HepG2 (cell line): ENCODE measurements around the gene ZBTB7C. TPM values are rescaled to one million over a fixed set of nuclear protein-coding genes. Genes with fewer than 3 reads are reported as not detected.

Experiments used
- DZIP1 ChIP-seq: sonication (generic); formaldehyde crosslinking; IDR thresholded peaks from 2 replicates; pipeline ENCODE4 v1.5.0; 2020; ENCODE audit warnings: mild to moderate bottlenecking, missing genetic modification reagents
- GPBP1L1 ChIP-seq: sonication (generic); formaldehyde crosslinking; IDR thresholded peaks from 2 replicates; pipeline ENCODE4 v1.5.0; 2020; ENCODE audit warnings: mild to moderate bottlenecking, missing genetic modification reagents
- NFAT5 ChIP-seq: sonication (generic); formaldehyde crosslinking; IDR thresholded peaks from 2 replicates; pipeline ENCODE4 v1.4.0; 2020; ENCODE audit warnings: missing genetic modification reagents
- SMAD1 ChIP-seq: sonication (generic); formaldehyde crosslinking; IDR thresholded peaks from 2 replicates; pipeline ENCODE4 v1.4.0; 2020; ENCODE audit warnings: missing genetic modification reagents, low read depth, mild to moderate bottlenecking, borderline replicate concordance
- ZNF225 ChIP-seq: sonication (generic); formaldehyde crosslinking; IDR thresholded peaks from 2 replicates; pipeline ENCODE4 v1.4.0; 2020; ENCODE audit warnings: mild to moderate bottlenecking, missing genetic modification reagents
- ZNF264 ChIP-seq: sonication (generic); formaldehyde crosslinking; IDR thresholded peaks from 2 replicates; pipeline ENCODE4 v1.4.0; 2020; ENCODE audit warnings: missing genetic modification reagents
- ZNF407 ChIP-seq: sonication (generic); formaldehyde crosslinking; IDR thresholded peaks from one replicate; pipeline ENCODE4 v1.5.1; 2020; ENCODE audit warnings: mild to moderate bottlenecking, missing genetic modification reagents; ENCODE audit errors: not compliant biosample characterization
- ZNF614 ChIP-seq: IDR thresholded peaks from 2 replicates; pipeline ENCODE4 v1.6.1; 2018; ENCODE audit warnings: missing biosample characterization, missing genetic modification reagents, inconsistent platforms, borderline replicate concordance
- polyA plus RNA-seq, 8 experiments: library from polyadenylated mRNA; depleted of rRNA in 3 of 8; stranded (reverse) in 7 of 8; unstranded in 1 of 8; fragments of >200 nt; fragmentation: Illumina TruSeq in 4 of 8; extraction: Trizol in 4 of 8; gene quantifications; 2 replicates each; pipeline versions ENCODE4 v1.2.1 to v1.2.3, GENCODE V29; 2011 to 2016; ENCODE audit warnings: low read depth in 4 of 8, missing spikeins in 1 of 8, mixed read lengths in 1 of 8; ENCODE audit not compliant: insufficient read depth in 1 of 8
- total RNA-seq, 5 experiments: library from RNA; depleted of rRNA; stranded (reverse); fragments of >200 nt; fragmentation: Illumina TruSeq; extraction: Trizol; gene quantifications; 2 replicates each; pipeline ENCODE4 v1.2.3, GENCODE V29; 2016; ENCODE audit warnings: low read depth in 1 of 5

The ZBTB7C gene
- total and polyA plus RNA-seq, 2 of the 13 experiments (the other 11 are each of a cell fraction or from before 2014, with no cell fraction given): 0.01 to 0.04 TPM

- TF ChIP-seq NFAT5 (CRISPR knock-in tag) (no peak), ZNF407 (no peak), GPBP1L1 (CRISPR knock-in tag) (no peak), ZNF614 (CRISPR knock-in tag) (no peak), ZNF225 (CRISPR knock-in tag) (no peak), SMAD1 (CRISPR knock-in tag) (no peak), DZIP1 (no peak), ZNF264 (CRISPR knock-in tag) (no peak)
Measured at GRCh38 chr18:48193521-48194492, 215.4 kb downstream of the ZBTB7C start (continued).
